K562 (cell line): ENCODE measurements around the gene APLP1. TPM values are rescaled to one million over a fixed set of nuclear protein-coding genes. Genes with fewer than 3 reads are reported as not detected.
A peak's percentile ranks its signal among the peaks of the same experiment; 100 is the strongest.

Source experiments
- NCOA1 ChIP-seq: fragments of 450-650 bp; IDR thresholded peaks from 2 replicates; pipeline ENCODE4 v1.6.1; 2016; ENCODE audit warnings: low read depth
- NR2C1 ChIP-seq, 2 experiments: fragments of 450-650 bp; IDR thresholded peaks; 2 replicates each; pipeline ENCODE4 v1.6.1; 2017; ENCODE audit warnings: mild to moderate bottlenecking in 2 of 2, antibody characterized with exemption in 1 of 2, inconsistent platforms in 1 of 2, missing compliant biosample characterization in 1 of 2, missing genetic modification characterization in 1 of 2
- NR2C2 ChIP-seq, 2 experiments: fragments of 200-800 bp in 1 of 2; sonication (Bioruptor generic) in 1 of 2; sonication (generic) in 1 of 2; formaldehyde crosslinking in 1 of 2; IDR thresholded peaks; 2 replicates each; pipeline versions ENCODE4 v1.6.1 to v1.8.0; 2016 to 2022; ENCODE audit warnings: mild to moderate bottlenecking in 1 of 2, missing compliant biosample characterization in 1 of 2, missing genetic modification characterization in 1 of 2, missing genetic modification reagents in 1 of 2
- TBP ChIP-seq: optimal IDR thresholded peaks from 2 replicates; pipeline ENCODE3; 2011; ENCODE audit warnings: low read depth, low read length, improper control_type of control experiment
- ZNF121 ChIP-seq: sonication (generic); formaldehyde crosslinking; conservative IDR thresholded peaks from 2 replicates; pipeline ENCODE4 v1.8.0; 2022; ENCODE audit warnings: missing genetic modification reagents
- polyA plus RNA-seq, 8 experiments: library from polyadenylated mRNA; depleted of rRNA in 4 of 8; stranded (reverse) in 5 of 8; unstranded in 3 of 8; fragments of >200 nt; fragmentation: Nextera tagmentation in 2 of 8; fragmentation: Illumina TruSeq in 1 of 8; extraction: Ambion mirVana in 2 of 8; extraction: Trizol in 1 of 8; gene quantifications; 2 replicates each; pipeline versions ENCODE4 v1.2.1 to v1.2.3, GENCODE V29; 2011 to 2014; ENCODE audit warnings: inconsistent platforms in 1 of 8, missing spikeins in 1 of 8
- total RNA-seq, 7 experiments: library from RNA; depleted of rRNA in 6 of 7; stranded (reverse); fragments of >200 nt in 6 of 7; fragmentation: Illumina TruSeq in 2 of 7; extraction: Trizol in 2 of 7; gene quantifications; 2 replicates each; pipeline versions ENCODE4 v1.2.1 to v1.2.3, GENCODE V29; 2011 to 2021; ENCODE audit warnings: low replicate concordance in 1 of 7
- TF ChIP-seq, protein P1 (sequence below): sonication (generic); formaldehyde crosslinking; IDR thresholded peaks from 2 replicates; pipeline ENCODE4 v1.8.0; 2022; ENCODE audit warnings: mild to moderate bottlenecking, missing genetic modification reagents
- TF ChIP-seq, protein P2 (sequence below): IDR thresholded peaks from 2 replicates; pipeline ENCODE4 v1.6.1; 2016; ENCODE audit warnings: missing genetic modification characterization, missing compliant biosample characterization
- TF ChIP-seq, protein P3 (sequence below), 2 experiments: fragments of 450-650 bp in 1 of 2; sonication (generic) in 1 of 2; formaldehyde crosslinking in 1 of 2; IDR thresholded peaks; 2 replicates each; pipeline versions ENCODE4 v1.7.1 to v1.9.0; 2016 to 2022; ENCODE audit warnings: inconsistent platforms in 1 of 2, mild to moderate bottlenecking in 1 of 2, missing genetic modification reagents in 1 of 2

The APLP1 gene
- total and polyA plus RNA-seq, 9 of the 15 experiments (the other 6 are each of a cell fraction or from before 2014, with no cell fraction given) = 0.69 to 9.9 (median 4.7) TPM

DNA sequence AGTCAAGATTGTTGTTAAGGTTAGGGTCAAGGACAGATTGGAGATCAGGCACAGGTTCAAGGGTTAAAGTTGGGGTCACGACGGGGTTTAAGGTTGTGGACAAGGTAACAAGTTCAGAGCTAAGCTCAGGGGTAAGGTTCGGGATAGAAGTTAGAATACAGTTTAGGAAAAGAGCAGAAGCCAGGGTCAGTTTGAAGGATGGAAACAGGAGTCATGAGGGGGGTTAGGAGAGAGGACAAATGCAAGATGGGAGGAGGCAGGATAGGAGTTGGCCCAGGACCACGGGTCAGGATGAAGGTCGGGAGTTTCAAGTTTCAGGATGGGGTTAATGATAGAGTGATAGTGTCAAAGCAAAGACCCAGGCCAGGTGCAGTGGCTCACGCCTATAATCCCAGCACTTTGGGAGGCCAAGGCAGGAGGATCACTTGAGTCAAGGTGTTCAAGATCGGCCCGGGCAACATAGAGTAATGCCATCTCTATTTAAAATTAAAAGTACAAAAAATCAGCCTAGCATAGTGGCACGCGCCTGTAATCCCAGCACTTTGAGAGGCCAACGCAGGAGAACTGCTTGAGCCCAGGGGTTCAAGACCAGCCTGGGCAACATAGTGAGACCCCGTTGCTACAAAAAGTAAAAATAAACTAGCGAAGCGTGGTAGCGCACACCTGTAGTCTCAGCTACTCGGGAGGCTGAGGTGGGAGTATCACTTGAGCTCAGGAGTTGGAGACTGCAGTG lies 23.7 kb upstream of the APLP1 start (continued):
- TF ChIP-seq, protein P1, sequence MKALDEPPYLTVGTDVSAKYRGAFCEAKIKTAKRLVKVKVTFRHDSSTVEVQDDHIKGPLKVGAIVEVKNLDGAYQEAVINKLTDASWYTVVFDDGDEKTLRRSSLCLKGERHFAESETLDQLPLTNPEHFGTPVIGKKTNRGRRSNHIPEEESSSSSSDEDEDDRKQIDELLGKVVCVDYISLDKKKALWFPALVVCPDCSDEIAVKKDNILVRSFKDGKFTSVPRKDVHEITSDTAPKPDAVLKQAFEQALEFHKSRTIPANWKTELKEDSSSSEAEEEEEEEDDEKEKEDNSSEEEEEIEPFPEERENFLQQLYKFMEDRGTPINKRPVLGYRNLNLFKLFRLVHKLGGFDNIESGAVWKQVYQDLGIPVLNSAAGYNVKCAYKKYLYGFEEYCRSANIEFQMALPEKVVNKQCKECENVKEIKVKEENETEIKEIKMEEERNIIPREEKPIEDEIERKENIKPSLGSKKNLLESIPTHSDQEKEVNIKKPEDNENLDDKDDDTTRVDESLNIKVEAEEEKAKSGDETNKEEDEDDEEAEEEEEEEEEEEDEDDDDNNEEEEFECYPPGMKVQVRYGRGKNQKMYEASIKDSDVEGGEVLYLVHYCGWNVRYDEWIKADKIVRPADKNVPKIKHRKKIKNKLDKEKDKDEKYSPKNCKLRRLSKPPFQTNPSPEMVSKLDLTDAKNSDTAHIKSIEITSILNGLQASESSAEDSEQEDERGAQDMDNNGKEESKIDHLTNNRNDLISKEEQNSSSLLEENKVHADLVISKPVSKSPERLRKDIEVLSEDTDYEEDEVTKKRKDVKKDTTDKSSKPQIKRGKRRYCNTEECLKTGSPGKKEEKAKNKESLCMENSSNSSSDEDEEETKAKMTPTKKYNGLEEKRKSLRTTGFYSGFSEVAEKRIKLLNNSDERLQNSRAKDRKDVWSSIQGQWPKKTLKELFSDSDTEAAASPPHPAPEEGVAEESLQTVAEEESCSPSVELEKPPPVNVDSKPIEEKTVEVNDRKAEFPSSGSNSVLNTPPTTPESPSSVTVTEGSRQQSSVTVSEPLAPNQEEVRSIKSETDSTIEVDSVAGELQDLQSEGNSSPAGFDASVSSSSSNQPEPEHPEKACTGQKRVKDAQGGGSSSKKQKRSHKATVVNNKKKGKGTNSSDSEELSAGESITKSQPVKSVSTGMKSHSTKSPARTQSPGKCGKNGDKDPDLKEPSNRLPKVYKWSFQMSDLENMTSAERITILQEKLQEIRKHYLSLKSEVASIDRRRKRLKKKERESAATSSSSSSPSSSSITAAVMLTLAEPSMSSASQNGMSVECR (CRISPR knock-in tag) = no peak
- no peak for TF ChIP-seq NR2C2 (CRISPR knock-in tag; IDR thresholded peaks at IDR 0.05)
- TF ChIP-seq NR2C2 (tag; IDR thresholded peaks at IDR 0.05) = peak; percentile 30; the same call in 1 of the 2 replicates
- TF ChIP-seq, protein P2, sequence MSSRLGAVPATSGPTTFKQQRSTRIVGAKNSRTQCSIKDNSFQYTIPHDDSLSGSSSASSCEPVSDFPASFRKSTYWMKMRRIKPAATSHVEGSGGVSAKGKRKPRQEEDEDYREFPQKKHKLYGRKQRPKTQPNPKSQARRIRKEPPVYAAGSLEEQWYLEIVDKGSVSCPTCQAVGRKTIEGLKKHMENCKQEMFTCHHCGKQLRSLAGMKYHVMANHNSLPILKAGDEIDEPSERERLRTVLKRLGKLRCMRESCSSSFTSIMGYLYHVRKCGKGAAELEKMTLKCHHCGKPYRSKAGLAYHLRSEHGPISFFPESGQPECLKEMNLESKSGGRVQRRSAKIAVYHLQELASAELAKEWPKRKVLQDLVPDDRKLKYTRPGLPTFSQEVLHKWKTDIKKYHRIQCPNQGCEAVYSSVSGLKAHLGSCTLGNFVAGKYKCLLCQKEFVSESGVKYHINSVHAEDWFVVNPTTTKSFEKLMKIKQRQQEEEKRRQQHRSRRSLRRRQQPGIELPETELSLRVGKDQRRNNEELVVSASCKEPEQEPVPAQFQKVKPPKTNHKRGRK (tag) = 0 out of 2 replicates have a peak, but pooled peaks have one; percentile 24
- TF ChIP-seq NCOA1 = no peak
- peak; percentile 90 for TF ChIP-seq ZNF121 (CRISPR knock-in tag)
- no peak for TF ChIP-seq TBP
- peak; percentile 84 for TF ChIP-seq NR2C1 (IDR thresholded peaks at IDR 0.05)
- TF ChIP-seq NR2C1 (tag; IDR thresholded peaks at IDR 0.05) = peak; percentile 75
- TF ChIP-seq, protein P3, sequence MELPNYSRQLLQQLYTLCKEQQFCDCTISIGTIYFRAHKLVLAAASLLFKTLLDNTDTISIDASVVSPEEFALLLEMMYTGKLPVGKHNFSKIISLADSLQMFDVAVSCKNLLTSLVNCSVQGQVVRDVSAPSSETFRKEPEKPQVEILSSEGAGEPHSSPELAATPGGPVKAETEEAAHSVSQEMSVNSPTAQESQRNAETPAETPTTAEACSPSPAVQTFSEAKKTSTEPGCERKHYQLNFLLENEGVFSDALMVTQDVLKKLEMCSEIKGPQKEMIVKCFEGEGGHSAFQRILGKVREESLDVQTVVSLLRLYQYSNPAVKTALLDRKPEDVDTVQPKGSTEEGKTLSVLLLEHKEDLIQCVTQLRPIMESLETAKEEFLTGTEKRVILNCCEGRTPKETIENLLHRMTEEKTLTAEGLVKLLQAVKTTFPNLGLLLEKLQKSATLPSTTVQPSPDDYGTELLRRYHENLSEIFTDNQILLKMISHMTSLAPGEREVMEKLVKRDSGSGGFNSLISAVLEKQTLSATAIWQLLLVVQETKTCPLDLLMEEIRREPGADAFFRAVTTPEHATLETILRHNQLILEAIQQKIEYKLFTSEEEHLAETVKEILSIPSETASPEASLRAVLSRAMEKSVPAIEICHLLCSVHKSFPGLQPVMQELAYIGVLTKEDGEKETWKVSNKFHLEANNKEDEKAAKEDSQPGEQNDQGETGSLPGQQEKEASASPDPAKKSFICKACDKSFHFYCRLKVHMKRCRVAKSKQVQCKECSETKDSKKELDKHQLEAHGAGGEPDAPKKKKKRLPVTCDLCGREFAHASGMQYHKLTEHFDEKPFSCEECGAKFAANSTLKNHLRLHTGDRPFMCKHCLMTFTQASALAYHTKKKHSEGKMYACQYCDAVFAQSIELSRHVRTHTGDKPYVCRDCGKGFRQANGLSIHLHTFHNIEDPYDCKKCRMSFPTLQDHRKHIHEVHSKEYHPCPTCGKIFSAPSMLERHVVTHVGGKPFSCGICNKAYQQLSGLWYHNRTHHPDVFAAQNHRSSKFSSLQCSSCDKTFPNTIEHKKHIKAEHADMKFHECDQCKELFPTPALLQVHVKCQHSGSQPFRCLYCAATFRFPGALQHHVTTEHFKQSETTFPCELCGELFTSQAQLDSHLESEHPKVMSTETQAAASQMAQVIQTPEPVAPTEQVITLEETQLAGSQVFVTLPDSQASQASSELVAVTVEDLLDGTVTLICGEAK (IDR thresholded peaks at IDR 0.05) = 0 out of 2 replicates have a peak, but pooled peaks have one; percentile 9
- TF ChIP-seq, protein P3 (CRISPR knock-in tag; IDR thresholded peaks at IDR 0.05) = no peak
